Head of caudate nucleus (tissue), 42 donors: ENCODE results near the gene DMAC1.

Experiments
- DNase-seq, 42 donors: peaks; one replicate each; pipeline versions ENCODE4 v3.0.0 to v3.0.0-alpha.2; 2020 to 2021; ENCODE audit warnings: mixed read lengths in 7 of 42
- intact Hi-C: fragments of 100-400 bp; cut with DNase I; formaldehyde crosslinking; loops from one replicate; pipeline ENCODE4 v1.15.0; 2022

The DMAC1 gene, protein sequence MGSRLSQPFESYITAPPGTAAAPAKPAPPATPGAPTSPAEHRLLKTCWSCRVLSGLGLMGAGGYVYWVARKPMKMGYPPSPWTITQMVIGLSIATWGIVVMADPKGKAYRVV

DNA sequence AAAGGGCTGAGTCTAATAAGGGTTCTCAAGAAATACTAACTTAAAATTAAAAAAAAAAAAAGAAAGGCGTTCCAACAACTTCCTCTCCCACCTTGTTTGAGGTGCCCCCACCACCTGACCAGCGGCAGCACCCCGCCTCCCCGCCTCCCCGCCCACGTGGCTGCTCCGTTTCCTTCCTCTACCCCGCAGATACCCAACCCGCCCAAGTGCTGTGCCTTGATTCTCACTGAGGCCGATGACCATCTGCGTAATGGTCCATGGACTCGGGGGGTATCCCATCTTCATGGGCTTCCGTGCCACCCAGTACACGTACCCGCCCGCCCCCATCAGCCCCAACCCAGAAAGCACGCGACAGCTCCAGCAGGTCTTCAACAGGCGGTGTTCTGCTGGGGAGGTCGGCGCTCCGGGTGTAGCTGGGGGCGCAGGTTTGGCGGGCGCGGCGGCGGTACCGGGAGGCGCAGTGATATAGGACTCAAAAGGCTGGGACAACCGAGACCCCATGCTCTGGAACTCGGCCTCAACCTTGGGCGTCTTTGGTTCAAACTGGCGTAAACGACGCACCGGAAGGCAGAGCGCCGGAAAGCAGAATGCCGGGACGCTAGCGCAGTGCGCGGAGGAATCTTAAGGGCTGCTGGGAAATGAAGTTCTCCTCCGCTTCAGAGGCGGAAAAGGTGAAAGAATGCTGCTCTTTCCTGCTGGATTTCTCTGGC, at the start of gene DMAC1:
TSS of gene DMAC1 (minus strand) at position 545 of the 710 bp plus-strand sequence. CDS start at position 501, 44 bp downstream.
- intact Hi-C loops: no loop called here

DNA sequence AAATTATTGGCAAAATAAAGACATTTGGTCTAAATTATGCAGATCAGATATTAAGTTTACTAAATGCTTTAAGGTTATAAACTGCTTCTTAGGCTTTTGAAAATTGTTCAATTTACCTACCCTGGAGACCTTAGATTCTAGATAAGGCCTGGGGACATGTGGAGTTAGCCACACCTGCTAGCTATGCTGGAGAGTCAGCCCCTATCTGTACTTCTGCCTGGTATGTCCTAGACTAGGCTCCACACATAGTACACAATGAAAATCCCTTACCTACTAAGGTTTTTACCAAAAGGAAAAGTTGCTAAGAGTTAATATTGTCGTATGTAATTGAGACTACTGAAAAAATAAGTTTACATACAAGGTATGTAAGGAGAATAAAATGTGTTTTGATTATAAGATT, 49.8 kb upstream of the DMAC1 start:
- intact Hi-C loops: no loop called here
- no peak for DNase-seq

More for the DNA sequence above, at the start of gene DMAC1:
- DNase-seq: peak; percentile 63 to 93 (median 84)

DNA sequence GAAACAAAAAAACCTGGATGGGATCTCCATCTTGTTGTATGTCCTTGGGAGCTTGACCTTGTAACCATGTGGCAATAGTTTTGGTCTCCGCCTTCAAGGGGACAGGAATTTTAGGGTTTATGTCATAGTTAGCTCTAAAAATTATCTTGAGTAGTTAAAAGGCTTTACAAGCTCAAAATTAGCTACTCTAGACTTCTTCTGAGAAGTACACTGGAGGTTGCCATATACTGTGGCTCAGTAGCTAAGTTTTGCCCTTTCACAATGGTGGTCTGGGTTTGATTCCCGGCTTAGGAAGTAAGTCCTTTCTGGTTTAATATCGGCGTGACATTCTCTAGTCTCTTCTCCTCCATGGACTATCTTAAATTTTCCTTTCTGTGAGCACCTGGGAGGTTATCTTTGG, 48.9 kb upstream of the DMAC1 start:
- intact Hi-C loops: no loop called here
- DNase-seq: no peak

DNA sequence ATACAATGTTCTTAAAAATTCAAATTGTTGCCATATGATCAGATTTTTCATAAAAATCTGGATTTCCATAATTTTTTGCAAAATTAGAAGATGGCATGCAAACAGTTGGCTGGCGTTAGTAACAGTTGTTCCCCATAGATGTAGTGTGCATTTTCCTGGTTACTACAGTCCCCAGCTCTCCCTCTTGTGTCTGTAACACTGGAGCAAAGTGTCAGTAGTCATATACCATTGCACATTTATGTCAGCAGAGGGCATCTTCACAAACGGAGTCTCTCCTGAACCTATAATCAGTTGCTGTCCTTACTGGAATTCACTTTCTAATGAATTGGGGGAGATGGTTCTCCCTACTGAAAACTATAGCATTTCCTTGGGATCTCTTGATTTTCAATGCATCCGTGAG, 44.7 kb upstream of the DMAC1 start:
- intact Hi-C loops: no loop called here
- peak in 17 of 42 donors; percentile 8 to 72 (median 41) for DNase-seq

DNA sequence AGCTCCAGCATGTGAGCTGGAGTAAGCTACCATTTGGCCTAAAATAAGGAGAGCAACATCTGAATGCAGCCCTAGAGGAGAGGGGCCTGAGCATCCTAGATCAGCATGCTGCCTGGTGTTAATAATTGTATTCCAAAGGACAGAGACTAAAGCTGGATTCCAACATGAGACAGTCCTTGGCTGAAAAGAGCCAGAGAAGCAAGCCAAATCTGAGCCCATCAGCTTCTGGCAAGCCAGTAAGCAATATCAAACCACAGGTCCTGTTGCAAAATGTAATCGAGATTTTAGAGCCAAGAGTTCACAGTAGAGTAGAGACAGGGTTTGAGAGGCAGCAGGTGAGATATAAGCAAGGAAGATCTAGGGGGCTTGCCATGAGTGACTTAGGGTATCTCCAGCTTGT, 42.3 kb upstream of the DMAC1 start:
- DNase-seq: no peak
- intact Hi-C loops: no loop called here

DNA sequence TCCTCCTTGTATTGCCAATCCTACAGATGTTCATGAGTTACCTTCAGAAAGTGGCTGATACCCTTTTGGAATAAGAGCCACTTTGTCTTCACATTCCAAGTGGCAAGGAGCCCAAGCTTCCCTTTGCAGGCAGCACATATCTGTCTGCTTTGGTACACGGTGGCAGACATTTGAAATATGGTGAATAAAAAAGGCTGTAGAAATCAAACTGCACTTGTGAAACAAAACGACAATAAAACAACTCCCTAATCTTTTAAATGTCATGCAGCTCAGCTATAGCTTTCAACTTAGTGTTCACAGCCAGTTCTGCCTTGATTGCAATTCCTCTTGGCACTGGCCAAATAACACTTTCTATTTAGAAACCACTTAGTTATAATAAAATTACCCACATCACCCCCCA, 35.0 kb upstream of the DMAC1 start:
- intact Hi-C loops: no loop called here
- no peak for DNase-seq

DNA sequence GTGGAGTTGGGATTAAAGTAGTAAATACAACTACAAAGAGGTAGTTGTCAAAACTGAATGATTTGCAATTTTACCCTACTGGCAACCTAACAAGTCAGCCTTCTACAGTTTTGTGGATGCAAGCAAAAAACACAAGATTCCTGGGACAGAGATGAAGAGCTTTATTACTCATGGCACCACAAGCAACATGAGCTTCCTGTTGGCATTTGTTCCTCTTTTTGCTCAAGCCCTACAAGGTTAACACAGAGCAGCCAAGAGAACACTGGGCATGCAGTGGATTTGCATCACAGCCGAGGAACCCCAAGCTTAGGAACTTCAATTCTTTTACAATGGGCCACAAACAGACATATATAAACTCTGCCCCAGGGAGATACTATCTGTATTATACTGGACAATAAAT, 28.8 kb upstream of the DMAC1 start:
- intact Hi-C loops: no loop called here

DNA sequence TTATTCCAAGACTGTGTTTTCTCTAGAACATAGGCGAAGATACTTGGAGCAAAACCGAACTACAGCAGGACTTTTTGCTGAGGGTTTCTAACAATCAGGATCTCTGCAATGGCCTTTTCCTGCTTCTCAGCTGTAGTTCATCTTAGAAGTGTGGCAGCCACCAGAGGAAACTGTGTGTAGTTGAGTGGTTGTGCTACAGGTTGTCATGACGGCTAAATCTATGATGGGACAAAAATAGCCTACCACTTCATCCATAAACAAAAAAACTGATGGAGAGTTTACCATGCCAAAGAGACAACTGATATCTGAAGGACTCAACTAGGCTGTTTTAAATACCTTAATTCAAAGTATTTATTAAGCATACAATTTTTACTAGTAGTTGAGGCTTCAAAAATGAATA, 28.2 kb upstream of the DMAC1 start:
- intact Hi-C loops: no loop called here
- DNase-seq: no peak

More for the DNA sequence above, 28.8 kb upstream of the DMAC1 start:
- no peak for DNase-seq

DNA sequence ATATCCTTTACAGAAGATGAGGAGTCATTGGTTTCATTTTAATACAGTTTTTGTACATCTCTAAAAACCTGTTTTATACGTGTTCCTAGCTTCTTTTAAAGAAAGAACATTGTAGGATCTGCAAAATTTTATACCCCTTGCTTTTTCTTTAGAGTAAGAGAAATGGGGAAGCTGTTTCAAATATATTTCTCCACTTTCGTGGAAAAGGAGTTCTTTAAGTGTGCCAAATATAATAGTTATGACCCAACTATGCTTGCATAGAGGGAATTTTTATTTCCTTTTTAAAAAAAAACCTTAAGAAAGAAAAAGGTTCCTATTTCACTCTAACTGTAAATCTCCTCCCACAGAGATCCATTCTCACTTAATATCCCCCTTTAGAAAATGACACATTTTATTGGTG, 27.5 kb upstream of the DMAC1 start:
- no peak for DNase-seq
- intact Hi-C loops: no loop called here

DNA sequence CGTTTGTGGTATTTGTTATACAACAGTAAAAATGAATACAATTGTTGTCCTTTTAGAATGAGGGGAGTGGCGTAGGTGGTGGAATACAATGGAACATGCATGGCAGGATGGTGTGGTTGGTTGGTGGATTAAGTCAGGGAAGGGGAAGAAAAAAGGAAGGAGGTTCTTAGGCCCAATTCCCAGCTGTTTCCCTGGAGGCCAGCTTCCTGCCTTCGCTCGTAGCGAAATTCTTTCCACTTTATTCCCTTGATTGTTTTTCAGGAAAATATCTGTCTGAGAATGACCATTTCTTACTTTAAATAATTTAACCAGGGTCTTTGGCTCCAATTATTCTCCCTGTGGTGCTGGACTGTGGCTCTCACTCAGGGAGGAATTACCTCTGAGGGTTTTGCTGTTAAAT, 24.1 kb upstream of the DMAC1 start:
- intact Hi-C loops: no loop called here
- DNase-seq: no peak

DNA sequence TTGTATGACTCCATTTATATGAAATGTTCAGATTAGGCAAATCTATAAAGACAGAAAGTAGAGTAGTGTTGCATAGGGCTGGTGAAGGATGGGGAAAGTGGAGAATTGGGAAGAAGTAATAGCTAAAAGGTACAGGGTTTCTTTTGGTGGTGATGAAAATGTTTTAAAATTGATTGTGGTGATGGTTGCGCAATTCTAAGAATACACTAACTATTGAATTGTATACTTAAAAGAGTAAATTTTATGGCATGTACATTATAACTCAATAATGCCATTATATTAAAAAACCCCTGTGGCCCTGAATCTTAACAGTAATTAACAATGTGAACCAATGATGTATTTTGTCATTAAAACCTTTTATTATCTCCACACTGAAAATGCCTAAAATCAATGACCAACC, 20.4 kb upstream of the DMAC1 start:
- DNase-seq: no peak
- intact Hi-C loops: no loop called here

DNA sequence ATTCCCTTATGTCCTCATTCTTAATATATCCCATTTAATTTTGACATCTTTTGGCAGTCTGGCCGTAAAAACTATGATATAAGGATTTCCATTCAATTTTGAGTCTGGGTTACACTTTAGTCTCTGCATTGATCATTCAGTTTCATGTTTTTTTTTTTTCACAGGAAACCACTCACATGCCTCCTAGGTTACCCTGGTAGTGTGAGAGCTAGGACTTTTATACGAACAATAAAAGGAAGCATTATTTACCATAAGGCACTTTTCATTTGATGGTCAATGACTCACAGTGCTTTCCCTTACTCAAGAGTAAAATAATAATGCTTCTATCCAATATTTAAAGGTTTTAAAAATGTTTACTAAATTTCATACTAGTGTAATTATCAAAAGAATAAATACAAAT, 16.4 kb upstream of the DMAC1 start:
- intact Hi-C loops: no loop called here
- no peak for DNase-seq

DNA sequence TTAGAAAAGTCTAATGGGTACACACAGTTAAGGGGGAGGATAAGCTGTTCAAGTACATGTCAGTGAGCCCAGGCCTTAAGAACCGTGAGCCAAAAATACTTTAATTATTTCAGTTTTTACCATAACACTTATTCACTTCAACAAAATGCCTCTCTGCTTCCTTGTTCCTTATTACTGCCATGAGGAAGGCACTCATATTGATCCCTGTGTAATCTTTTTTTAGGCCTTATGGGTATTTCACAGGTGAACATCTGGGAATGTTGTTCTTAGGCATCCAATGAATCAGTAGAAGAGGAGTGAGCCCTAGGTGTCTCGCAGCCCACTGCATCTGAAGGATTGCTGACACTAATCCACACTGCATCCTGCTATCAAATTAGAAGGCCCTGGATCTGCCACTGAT, 13.5 kb upstream of the DMAC1 start:
- intact Hi-C loops: no loop called here
- no peak for DNase-seq

DNA sequence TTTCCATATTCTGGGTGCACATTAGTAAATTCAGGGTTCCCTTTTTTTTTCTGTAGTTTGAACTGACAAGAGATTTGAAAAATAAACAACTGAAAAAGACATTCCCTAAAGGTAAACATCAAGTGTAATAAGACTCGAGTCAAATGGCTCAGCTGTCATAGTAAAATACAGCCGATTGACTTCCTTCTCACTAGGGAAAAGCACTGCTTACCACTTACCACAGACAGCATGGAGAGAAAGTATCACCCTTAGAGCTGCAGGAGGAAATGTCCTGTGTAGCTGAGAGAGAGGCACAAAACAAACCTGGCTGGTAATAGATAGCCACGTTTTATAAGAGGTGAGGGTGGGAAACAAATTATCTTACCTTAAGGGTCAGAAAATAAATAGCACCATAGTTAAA, 12.1 kb upstream of the DMAC1 start:
- no peak for DNase-seq
- intact Hi-C loops: no loop called here

DNA sequence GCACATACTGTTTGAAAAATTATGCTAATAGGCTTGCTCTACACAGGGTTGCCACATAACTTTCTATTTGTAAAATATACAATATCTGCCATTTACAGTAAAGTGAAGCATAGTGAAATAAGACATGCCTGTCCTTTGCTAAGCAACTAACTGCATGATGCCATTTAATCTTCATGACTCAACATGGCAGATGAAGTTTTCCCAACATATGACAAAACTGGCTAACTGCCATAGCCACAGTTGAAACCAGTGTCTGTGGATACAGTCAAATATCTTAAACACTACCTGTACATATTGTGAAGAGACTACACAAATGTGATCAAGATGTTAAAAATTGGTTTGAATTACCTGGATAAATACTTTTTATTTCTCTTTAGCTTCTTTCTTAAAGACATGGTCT, 3.1 kb upstream of the DMAC1 start:
- no peak for DNase-seq
- intact Hi-C loops: no loop called here

DNA sequence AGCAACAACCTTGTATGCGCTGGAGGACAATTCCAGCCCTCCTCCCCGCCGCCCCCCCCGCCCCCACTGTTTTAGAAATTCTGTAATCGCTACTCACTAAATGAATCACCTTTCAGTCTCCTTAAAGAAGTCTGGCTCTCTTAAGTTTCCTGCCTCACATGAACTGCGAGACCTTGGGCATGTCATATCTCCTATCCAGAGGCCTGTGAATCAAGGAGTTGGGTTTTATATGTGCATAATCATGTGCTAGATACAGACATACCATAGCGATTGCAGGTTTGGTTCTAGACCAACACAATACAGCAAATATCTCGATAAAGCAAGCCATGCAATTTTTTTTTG, 337 bp upstream of the DMAC1 start:
- no peak for DNase-seq
- intact Hi-C loops: no loop called here

DNA sequence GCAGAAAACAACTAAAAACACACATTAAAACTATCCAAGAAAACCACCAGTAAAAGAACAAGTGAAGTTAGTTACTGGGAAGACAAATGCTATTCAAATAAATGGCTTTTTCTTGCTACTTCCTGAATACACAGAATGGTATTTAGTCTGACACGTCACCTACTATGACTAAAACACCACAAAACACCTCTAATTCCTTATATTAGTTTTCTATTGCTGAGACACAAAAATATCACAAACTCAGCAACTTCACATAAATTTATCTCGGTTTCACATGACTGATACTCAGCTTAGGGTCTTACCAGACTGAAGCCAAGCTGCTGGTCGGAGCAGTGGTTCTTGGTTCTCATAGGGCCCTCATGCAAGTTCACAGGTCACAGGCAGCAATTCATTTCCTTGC, 5.4 kb downstream of the DMAC1 start:
- DNase-seq: no peak
- intact Hi-C loops: no loop called here

DNA sequence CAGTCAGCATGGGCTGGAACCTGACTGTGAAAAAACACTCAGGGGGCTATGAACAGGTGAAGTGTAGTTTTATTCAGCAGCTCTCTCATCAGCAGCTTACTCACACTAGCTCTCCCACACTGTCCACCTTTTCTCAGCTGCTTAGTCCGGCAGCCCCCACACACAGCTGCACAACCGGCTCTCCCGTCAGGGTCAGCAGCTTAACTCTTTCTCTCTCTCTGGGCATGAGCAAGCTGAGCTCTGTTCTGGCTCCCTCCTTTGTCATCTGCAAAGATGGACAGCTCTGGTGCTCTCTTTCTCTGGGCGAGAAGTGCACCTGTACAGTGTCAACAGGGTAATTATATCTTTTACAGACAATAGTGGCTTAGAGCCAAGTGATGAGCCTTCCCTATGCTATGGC, 8.2 kb downstream of the DMAC1 start:
- intact Hi-C loops: no loop called here
- no peak for DNase-seq

DNA sequence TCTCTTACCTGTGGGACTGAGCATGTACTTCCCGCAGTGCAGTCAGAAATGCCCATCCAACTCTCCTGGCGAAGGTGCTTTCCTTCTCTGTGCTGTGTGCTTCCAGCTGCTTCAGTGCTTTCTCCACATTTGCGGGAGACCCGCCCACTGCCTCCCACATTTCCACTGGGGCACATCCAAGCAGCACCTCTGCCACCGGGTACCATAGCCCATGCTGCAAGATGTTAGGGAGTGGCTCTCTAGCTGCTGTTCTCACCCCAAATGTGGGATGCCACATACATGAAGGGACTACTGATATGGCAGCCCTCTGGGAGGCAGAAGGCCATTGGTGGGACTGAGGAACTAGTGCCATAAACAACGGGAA, 8.8 kb downstream of the DMAC1 start:
- DNase-seq: no peak
- intact Hi-C loops: no loop called here

DNA sequence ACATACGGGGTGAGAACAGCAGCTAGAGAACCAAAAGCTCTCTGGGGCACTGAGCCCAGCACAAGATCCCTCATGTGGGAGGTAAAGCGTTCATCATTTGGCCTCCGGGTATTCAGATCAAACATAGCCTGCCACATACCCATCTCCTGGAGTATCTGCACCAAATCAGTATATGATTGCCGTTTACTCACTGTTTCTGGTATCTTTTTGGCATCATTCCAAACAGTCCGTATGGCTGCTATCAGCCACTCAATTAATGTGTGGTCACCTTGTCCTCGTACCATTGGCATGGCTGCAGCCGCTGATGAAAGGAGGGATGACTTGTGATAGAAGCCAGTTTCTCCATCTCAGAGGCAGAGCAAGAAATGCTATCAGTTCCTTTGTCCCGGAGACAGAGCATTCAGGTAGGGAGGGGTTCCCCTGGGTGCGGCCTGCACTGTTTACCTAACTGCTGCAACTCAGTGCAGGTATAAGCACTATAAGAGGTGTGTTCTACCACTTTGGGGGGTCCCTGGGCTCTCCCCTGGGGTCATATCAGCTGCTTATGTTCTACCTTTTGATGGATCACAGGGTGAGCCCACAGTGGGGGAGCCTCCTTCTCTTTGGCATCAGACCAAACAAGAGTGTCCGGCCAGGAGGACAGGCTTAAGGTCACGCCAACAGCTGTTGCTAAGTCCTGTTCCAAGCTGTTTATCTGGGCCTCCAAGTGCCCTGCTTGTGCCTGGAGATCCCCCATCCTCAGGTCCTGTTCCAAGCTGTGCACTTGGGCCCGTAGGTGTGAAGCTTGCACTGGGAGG, 9.4 kb downstream of the DMAC1 start:
- no peak for DNase-seq
- intact Hi-C loops: no loop called here

DNA sequence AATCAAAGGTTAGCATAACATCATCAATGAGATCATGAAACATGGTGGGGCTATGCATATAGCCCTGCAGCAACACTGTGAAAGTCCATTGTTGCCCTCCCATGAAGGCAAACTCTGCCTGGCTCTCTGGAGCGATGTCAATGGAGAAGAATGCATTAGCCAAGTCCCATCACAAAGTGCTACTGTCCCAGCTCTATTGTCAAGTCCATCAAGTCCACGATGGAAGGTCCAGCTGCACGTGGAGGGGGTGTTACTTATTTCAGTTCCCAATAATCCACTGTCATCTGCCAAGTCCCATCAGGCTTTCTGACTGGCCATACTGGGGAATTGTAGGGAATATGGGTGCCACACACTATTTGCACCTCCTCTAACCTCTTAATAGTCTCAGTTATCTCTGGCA, 10.8 kb downstream of the DMAC1 start:
- intact Hi-C loops: no loop called here
- DNase-seq: peak in 21 of 42 donors; percentile 7 to 78 (median 53)
